Esophagus squamous epithelium (tissue), 4 donors: ENCODE data around the gene RPL32.

Source experiments
- POLR2A ChIP-seq, 4 donors: fragments of 450-650 bp; IDR thresholded peaks; one replicate each; pipeline ENCODE4 v1.6.1; 2017; ENCODE audit warnings: antibody characterized with exemption in 4 of 4, mild to moderate bottlenecking in 4 of 4, moderate library complexity in 3 of 4
- TF ChIP-seq, protein P1 (sequence below), 6 experiments: fragments of 450-650 bp in 4 of 6; fragments of 200-600 bp in 2 of 6; sonication (generic) in 2 of 6; IDR thresholded peaks; one replicate each; pipeline ENCODE4 v1.5.1; 2016 to 2019; ENCODE audit warnings: antibody characterized with exemption in 6 of 6, mild to moderate bottlenecking in 4 of 6, moderate library complexity in 4 of 6

- TF ChIP-seq, protein P1, sequence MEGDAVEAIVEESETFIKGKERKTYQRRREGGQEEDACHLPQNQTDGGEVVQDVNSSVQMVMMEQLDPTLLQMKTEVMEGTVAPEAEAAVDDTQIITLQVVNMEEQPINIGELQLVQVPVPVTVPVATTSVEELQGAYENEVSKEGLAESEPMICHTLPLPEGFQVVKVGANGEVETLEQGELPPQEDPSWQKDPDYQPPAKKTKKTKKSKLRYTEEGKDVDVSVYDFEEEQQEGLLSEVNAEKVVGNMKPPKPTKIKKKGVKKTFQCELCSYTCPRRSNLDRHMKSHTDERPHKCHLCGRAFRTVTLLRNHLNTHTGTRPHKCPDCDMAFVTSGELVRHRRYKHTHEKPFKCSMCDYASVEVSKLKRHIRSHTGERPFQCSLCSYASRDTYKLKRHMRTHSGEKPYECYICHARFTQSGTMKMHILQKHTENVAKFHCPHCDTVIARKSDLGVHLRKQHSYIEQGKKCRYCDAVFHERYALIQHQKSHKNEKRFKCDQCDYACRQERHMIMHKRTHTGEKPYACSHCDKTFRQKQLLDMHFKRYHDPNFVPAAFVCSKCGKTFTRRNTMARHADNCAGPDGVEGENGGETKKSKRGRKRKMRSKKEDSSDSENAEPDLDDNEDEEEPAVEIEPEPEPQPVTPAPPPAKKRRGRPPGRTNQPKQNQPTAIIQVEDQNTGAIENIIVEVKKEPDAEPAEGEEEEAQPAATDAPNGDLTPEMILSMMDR (IDR thresholded peaks at IDR 0.05) = no peak
- TF ChIP-seq POLR2A (IDR thresholded peaks at IDR 0.05) = no peak
These were observed 27.8 kb upstream of the RPL32 start for GRCh38 chr3:12869035-12869621.
